Naive thymus-derived CD4-positive, alpha-beta T cell (primary cell): Measurements from ENCODE around the gene ZNF609. TPM values are rescaled to one million over a fixed set of nuclear protein-coding genes. Genes with fewer than 3 reads are reported as not detected.
A peak's percentile ranks its signal among the peaks of the same experiment; 100 is the strongest.

ENCODE experiments used
- ATAC-seq: fragments of 150-1000 bp; cut with Tn5 transposase; 2 replicates; pipeline ENCODE4 v1.10.0; 2021; ENCODE audit warnings: mild to moderate bottlenecking, moderate library complexity
- CTCF ChIA-PET: fragments of 350-600 bp; sonication (Branson Sonifier 250); formaldehyde crosslinking; loops from one replicate; lab custom pipeline; 2021; ENCODE audit warnings: antibody characterized with exemption; lab: Charles Lee
- POLR2A ChIA-PET: fragments of 350-600 bp; sonication (Branson Sonifier 250); formaldehyde crosslinking; loops from one replicate; lab custom pipeline; 2021; ENCODE audit warnings: antibody characterized with exemption, inconsistent platforms; lab: Charles Lee
- DNase-seq, 9 donors: peaks; one replicate each; pipeline versions ENCODE4 v3.0.0 to v3.0.0-alpha.2; 2020 to 2022; ENCODE audit warnings: mixed read lengths in 1 of 9
- H3K27ac ChIP-seq: one replicate; pipeline ENCODE4 v1.7.0; 2013; ENCODE audit warnings: mild to moderate bottlenecking, low read depth, low read length, moderate library complexity
- H3K27me3 ChIP-seq, 2 donors: one replicate each; pipeline ENCODE4 v1.7.0; 2013; ENCODE audit warnings: low read length in 2 of 2, mild to moderate bottlenecking in 2 of 2, moderate library complexity in 2 of 2; ENCODE audit not compliant: control insufficient read depth in 2 of 2, insufficient read depth in 2 of 2
- H3K36me3 ChIP-seq, 3 experiments: 1 replicate in 2 of 3; 2 replicates in 1 of 3; pipeline ENCODE4 v1.7.0; 2013; ENCODE audit warnings: low read length in 3 of 3, mild to moderate bottlenecking in 3 of 3, moderate library complexity in 1 of 3; ENCODE audit not compliant: insufficient read depth in 3 of 3, control insufficient read depth in 2 of 3
- H3K4me1 ChIP-seq, 2 donors: one replicate each; pipeline ENCODE4 v1.7.0; 2013; ENCODE audit warnings: low read length in 2 of 2, mild to moderate bottlenecking in 2 of 2, moderate library complexity in 1 of 2; ENCODE audit not compliant: control insufficient read depth in 2 of 2, insufficient read depth in 2 of 2
- H3K4me3 ChIP-seq: 2 replicates; pipeline ENCODE4 v1.7.0; 2013; ENCODE audit warnings: mild to moderate bottlenecking, low read length
- H3K9me3 ChIP-seq, 3 experiments: 1 replicate in 2 of 3; 2 replicates in 1 of 3; pipeline ENCODE4 v1.7.0; 2013; ENCODE audit warnings: low read length in 3 of 3; ENCODE audit not compliant: control insufficient read depth in 2 of 3
- H3K27ac Mint-ChIP-seq, 9 donors: one replicate each; pipeline ENCODE4 v1.8.0; 2020 to 2022; ENCODE audit warnings: mixed read lengths in 9 of 9, mild to moderate bottlenecking in 8 of 9, moderate library complexity in 5 of 9, inconsistent platforms in 2 of 9
- H3K27me3 Mint-ChIP-seq, 5 donors: one replicate each; pipeline ENCODE4 v1.8.0; 2021 to 2022; ENCODE audit warnings: mixed read lengths in 5 of 5, mild to moderate bottlenecking in 1 of 5
- H3K36me3 Mint-ChIP-seq, 5 donors: one replicate each; pipeline ENCODE4 v1.8.0; 2020 to 2022; ENCODE audit warnings: mixed read lengths in 5 of 5, mild to moderate bottlenecking in 3 of 5, inconsistent platforms in 1 of 5
- H3K4me1 Mint-ChIP-seq, 7 donors: one replicate each; pipeline ENCODE4 v1.8.0; 2020 to 2022; ENCODE audit warnings: mixed read lengths in 7 of 7, mild to moderate bottlenecking in 3 of 7, inconsistent platforms in 1 of 7
- H3K4me3 Mint-ChIP-seq, 10 donors: one replicate each; pipeline ENCODE4 v1.8.0; 2020 to 2022; ENCODE audit warnings: mild to moderate bottlenecking in 10 of 10, mixed read lengths in 10 of 10, moderate library complexity in 6 of 10, inconsistent platforms in 2 of 10
- H3K9me3 Mint-ChIP-seq, 11 donors: one replicate each; pipeline ENCODE4 v1.8.0; 2020 to 2022; ENCODE audit warnings: mixed read lengths in 11 of 11, mild to moderate bottlenecking in 4 of 11, inconsistent platforms in 1 of 11, moderate library complexity in 1 of 11
- intact Hi-C, 2 donors: fragments of 100-400 bp; cut with micrococcal nuclease; formaldehyde crosslinking; loops; one replicate each; pipeline ENCODE4 v1.15.1; 2023
- polyA plus RNA-seq, 2 donors: library from polyadenylated mRNA; unstranded; fragments of 300-500 nt; fragmentation: Illumina TruSeq; gene quantifications; one replicate each; pipeline ENCODE4 v1.2.3, GENCODE V29; 2021
- total RNA-seq, 6 experiments: library from RNA in 5 of 6; stranded (reverse) in 5 of 6; gene quantifications; 1 replicate in 5 of 6; 2 replicates in 1 of 6; pipeline ENCODE4 v1.2.3 and lab custom pipeline; 2021 to 2026

The ZNF609 gene
- total and polyA plus RNA-seq, 7 experiments from 2014 or later = 10.1 to 89.1 (median 71.9) TPM

DNA sequence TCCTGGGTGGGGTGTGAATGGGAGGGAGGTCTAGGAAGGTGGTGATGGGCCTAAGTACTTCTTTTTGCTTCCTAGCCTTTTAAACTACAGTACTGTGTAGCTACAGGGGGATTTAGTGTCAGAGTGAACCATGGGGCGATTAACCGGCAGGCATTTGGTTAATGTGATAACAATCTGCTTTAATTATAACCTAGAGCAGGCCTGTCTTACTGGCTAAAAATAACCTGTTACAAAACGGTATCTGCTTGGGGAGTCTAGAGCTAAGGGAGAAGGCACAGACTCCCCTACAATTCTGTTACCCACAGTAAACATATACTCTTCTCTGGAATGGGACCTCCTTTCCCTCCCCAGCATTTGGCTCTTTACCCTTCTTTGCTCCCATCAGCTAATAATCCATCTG, 229.6 kb downstream of the ZNF609 start:
- Histone ChIP-seq H3K27me3 (no peaks in the 10 kb centered on the region), H3K4me3 (no peak overlapping the region), H3K4me1 (no peaks in the 10 kb centered on the region), H3K27ac (no peak overlapping the region), H3K9me3 (no peaks in the 10 kb centered on the region), H3K36me3 (peaks cover 10 to 70% (median 11%) of the 10 kb centered on the region in 3 experiments)
- ChIA-PET POLR2A (no interaction called here), CTCF (interaction anchor here (0.7 to 15.8 kb wide), 4 partner anchors 11 to 39 kb away, joined by 3 to 211 read pairs (median 6); no protein-coding TSS in a partner anchor)
- intact Hi-C loops = no loop called here
- peak overlapping the region in 6 of 9 donors; percentile 48 to 85 (median 59) for H3K27ac Mint-ChIP-seq
- H3K4me1 Mint-ChIP-seq = peaks cover 6 to 24% (median 18%) of the 10 kb centered on the region in 7 donors
- H3K9me3 Mint-ChIP-seq = peaks cover 0 to 2% (median 0%) of the 10 kb centered on the region in 11 donors
- no peak for ATAC-seq
- H3K4me3 Mint-ChIP-seq = peak overlapping the region in 1 of 10 donors; percentile 6
- DNase-seq = no peak
- H3K36me3 Mint-ChIP-seq = peaks cover 3 to 21% (median 12%) of the 10 kb centered on the region in 5 donors
- H3K27me3 Mint-ChIP-seq = no peaks in the 10 kb centered on the region

DNA sequence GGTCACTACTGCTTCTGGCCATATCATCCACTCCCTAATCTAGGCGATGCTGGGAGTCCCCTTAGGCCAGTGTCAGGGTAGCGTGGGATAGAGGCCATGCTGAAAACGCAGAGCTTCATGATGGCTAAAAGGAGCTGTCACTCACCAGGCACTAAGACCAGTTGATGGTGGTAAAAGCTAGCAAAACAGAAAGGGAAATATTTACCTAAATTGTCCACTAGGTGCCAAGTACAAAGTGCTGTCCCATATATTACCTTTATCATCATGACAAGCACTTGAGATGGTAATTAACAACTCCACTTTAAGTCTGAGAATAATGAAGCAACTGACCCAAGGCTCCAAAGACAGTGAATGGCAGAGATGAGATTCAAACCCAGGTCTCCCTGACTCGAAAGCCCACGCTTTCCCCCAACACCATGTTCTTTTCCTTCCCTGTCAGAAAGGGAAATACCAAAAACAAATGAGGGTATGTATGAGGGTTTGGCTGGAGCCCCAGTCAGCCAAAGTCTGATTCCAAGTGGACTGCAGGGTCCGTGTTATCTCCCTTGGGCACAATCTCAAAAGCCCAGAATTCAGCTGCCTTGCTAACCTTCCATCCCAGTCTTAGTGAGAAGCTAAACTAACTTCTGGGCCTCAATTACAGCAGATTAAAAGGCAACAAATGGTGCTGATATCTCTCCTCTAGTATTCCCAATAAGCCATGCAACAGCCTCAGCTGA, 230.4 kb downstream of the ZNF609 start:
- Histone ChIP-seq H3K27me3 (no peaks in the 10 kb centered on the region), H3K27ac (no peak overlapping the region), H3K4me3 (no peak overlapping the region), H3K9me3 (no peaks in the 10 kb centered on the region), H3K36me3 (peaks cover 10 to 68% (median 11%) of the 10 kb centered on the region in 3 experiments), H3K4me1 (no peaks in the 10 kb centered on the region)
- peaks cover 0 to 2% (median 0%) of the 10 kb centered on the region in 11 donors for H3K9me3 Mint-ChIP-seq
- H3K27me3 Mint-ChIP-seq = no peaks in the 10 kb centered on the region
- intact Hi-C loops = no loop called here
- ChIA-PET CTCF (interaction anchor here (0.7 to 15.8 kb wide), 4 partner anchors 12 to 39 kb away, joined by 3 to 211 read pairs (median 6); no protein-coding TSS in a partner anchor), POLR2A (interaction anchor here (1.1 kb wide), 1 partner anchor 11 kb away, joined by 4 read pairs; no protein-coding TSS in a partner anchor)
- H3K4me1 Mint-ChIP-seq = peaks cover 10 to 31% (median 22%) of the 10 kb centered on the region in 7 donors
- ATAC-seq (no peak), DNase-seq (no peak)
- H3K36me3 Mint-ChIP-seq = peaks cover 3 to 25% (median 12%) of the 10 kb centered on the region in 5 donors
- H3K4me3 Mint-ChIP-seq = no peak overlapping the region
- peak overlapping the region in 8 of 9 donors; percentile 15 to 87 (median 64) for H3K27ac Mint-ChIP-seq

- peaks cover 7 to 60% (median 10%) of the 10 kb centered on the region in 3 experiments for H3K36me3 ChIP-seq
- POLR2A ChIA-PET = interaction anchor here (0.9 kb wide), 1 partner anchor 10 kb away, joined by 3 read pairs; no protein-coding TSS in a partner anchor
- Mint-ChIP-seq H3K9me3 (peaks cover 0 to 2% (median 0%) of the 10 kb centered on the region in 11 donors), H3K4me1 (peaks cover 11 to 38% (median 24%) of the 10 kb centered on the region in 7 donors), H3K4me3 (no peak overlapping the region), H3K36me3 (peaks cover 3 to 23% (median 4%) of the 10 kb centered on the region in 5 donors), H3K27ac (peak overlapping the region in 7 of 9 donors; percentile 9 to 74 (median 33)), H3K27me3 (no peaks in the 10 kb centered on the region)
- peak; percentile 71 for ATAC-seq
- DNase-seq = no peak
- no peak overlapping the region for H3K27ac ChIP-seq
- H3K4me1 ChIP-seq = no peaks in the 10 kb centered on the region
- no peaks in the 10 kb centered on the region for H3K27me3 ChIP-seq
- no peak overlapping the region for H3K4me3 ChIP-seq
- CTCF ChIA-PET = interaction anchor here (0.6 to 15.8 kb wide), 3 partner anchors 13 to 465 kb away, joined by 3 to 211 read pairs (median 8); no protein-coding TSS in a partner anchor
- intact Hi-C loops = no loop called here
- no peaks in the 10 kb centered on the region for H3K9me3 ChIP-seq
Measured at GRCh38 chr15:64691896-64692565, 231.7 kb downstream of the ZNF609 start.

GRCh38 chr15:64693134-64693533, 232.8 kb downstream of the ZNF609 start:
- DNase-seq (no peak), ATAC-seq (peak; percentile 61)
- Histone ChIP-seq H3K9me3 (no peaks in the 10 kb centered on the region), H3K4me1 (peaks cover 0 to 6% of the 10 kb centered on the region in 2 donors), H3K4me3 (no peak overlapping the region), H3K27ac (no peak overlapping the region), H3K27me3 (no peaks in the 10 kb centered on the region), H3K36me3 (peaks cover 0 to 49% (median 10%) of the 10 kb centered on the region in 3 experiments)
- Mint-ChIP-seq H3K36me3 (peaks cover 0 to 21% (median 3%) of the 10 kb centered on the region in 5 donors), H3K9me3 (peaks cover 0 to 2% (median 0%) of the 10 kb centered on the region in 11 donors), H3K4me1 (peaks cover 18 to 49% (median 31%) of the 10 kb centered on the region in 7 donors), H3K4me3 (no peak overlapping the region), H3K27me3 (no peaks in the 10 kb centered on the region), H3K27ac (peak overlapping the region in 7 of 9 donors; percentile 44 to 84 (median 67))
- ChIA-PET CTCF (interaction anchor here (0.9 to 15.8 kb wide), 3 partner anchors 24 to 266 kb away, joined by 3 to 211 read pairs (median 3); no protein-coding TSS in a partner anchor), POLR2A (no interaction called here)
- intact Hi-C loops = no loop called here

- intact Hi-C loops = no loop called here
- Histone ChIP-seq H3K27me3 (no peaks in the 10 kb centered on the region), H3K4me3 (no peak overlapping the region), H3K36me3 (peaks cover 0 to 34% (median 8%) of the 10 kb centered on the region in 3 experiments), H3K9me3 (no peaks in the 10 kb centered on the region), H3K27ac (no peak overlapping the region), H3K4me1 (peaks cover 5 to 16% of the 10 kb centered on the region in 2 donors)
- Mint-ChIP-seq H3K4me3 (no peak overlapping the region), H3K4me1 (peaks cover 30 to 66% (median 48%) of the 10 kb centered on the region in 7 donors), H3K36me3 (peaks cover 0 to 19% (median 3%) of the 10 kb centered on the region in 5 donors), H3K27me3 (no peaks in the 10 kb centered on the region), H3K27ac (peak overlapping the region in 6 of 9 donors; percentile 12 to 85 (median 42)), H3K9me3 (peaks cover 0 to 2% (median 0%) of the 10 kb centered on the region in 11 donors)
- CTCF ChIA-PET = interaction anchor here (0.5 to 1.8 kb wide), 6 partner anchors 8 to 41 kb away, joined by 3 to 10 read pairs (median 4); no protein-coding TSS in a partner anchor
- no peak for DNase-seq
- POLR2A ChIA-PET = interaction anchor here (0.5 to 0.7 kb wide), 2 partner anchors 323 to 401 kb away, joined by 3 to 5 read pairs; no protein-coding TSS in a partner anchor
- ATAC-seq = no peak
Measured at GRCh38 chr15:64694816-64695215, 234.4 kb downstream of the ZNF609 start.

DNA sequence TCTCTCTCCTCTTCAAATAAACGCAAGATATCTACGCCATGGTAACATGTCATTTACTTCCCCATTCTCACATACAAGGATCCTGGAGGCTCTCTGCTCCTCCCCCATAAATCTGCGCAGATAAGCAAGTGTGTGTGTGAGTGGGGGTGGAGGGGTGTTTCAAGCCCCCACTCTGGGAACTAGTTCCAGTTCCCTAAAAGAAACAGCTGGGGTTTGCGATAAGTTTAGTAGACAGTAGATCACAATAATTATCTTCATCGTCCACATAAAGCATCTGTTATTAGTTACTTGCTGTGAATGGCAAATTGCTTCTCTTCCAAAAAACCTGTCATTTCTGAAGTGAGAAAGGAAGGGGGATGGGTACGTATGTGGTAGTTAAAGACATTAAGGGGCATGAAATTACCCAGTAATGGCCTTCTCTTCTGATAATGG, 235.2 kb downstream of the ZNF609 start:
- ATAC-seq (peak; percentile 58), DNase-seq (no peak)
- Histone ChIP-seq H3K9me3 (no peaks in the 10 kb centered on the region), H3K27me3 (no peaks in the 10 kb centered on the region), H3K4me1 (peaks cover 12 to 24% of the 10 kb centered on the region in 2 donors), H3K4me3 (no peak overlapping the region), H3K27ac (no peak overlapping the region), H3K36me3 (peaks cover 0 to 29% (median 3%) of the 10 kb centered on the region in 3 experiments)
- POLR2A ChIA-PET = interaction anchor here (0.8 kb wide), 1 partner anchor 22 kb away, joined by 3 read pairs; no protein-coding TSS in a partner anchor
- peaks cover 0 to 2% (median 0%) of the 10 kb centered on the region in 11 donors for H3K9me3 Mint-ChIP-seq
- peaks cover 0 to 21% (median 3%) of the 10 kb centered on the region in 5 donors for H3K36me3 Mint-ChIP-seq
- peak overlapping the region in 7 of 9 donors; percentile 11 to 85 (median 39) for H3K27ac Mint-ChIP-seq
- no peak overlapping the region for H3K4me3 Mint-ChIP-seq
- no peaks in the 10 kb centered on the region for H3K27me3 Mint-ChIP-seq
- intact Hi-C loops = no loop called here
- peaks cover 37 to 73% (median 55%) of the 10 kb centered on the region in 7 donors for H3K4me1 Mint-ChIP-seq
- CTCF ChIA-PET = interaction anchor here (1.2 to 1.8 kb wide), 4 partner anchors 9 to 32 kb away, joined by 3 to 10 read pairs (median 5); no protein-coding TSS in a partner anchor
